Measurements from ENCODE around the gene PCGF2.
A peak's percentile ranks its signal among the peaks of the same experiment; 100 is the strongest.

PCGF2 gene

GRCh38 chr17:38751144-38751807 lies 3.1 kb upstream of the PCGF2 start:
- peak in 1 of 4 experiments; percentile 23 for DNase-seq

GRCh38 chr17:38750312-38751121 lies 2.4 kb upstream of the PCGF2 start:
- DNase-seq = peak in 3 of 4 experiments; percentile 26 to 28 (median 27)

GRCh38 chr17:38750044-38750311 lies 1.8 kb upstream of the PCGF2 start:
- DNase-seq = no peak

GRCh38 chr17:38749223-38750043 lies 1.3 kb upstream of the PCGF2 start:
- DNase-seq = peak; percentile 53 to 83 (median 74)

GRCh38 chr17:38748892-38749222 lies 721 bp upstream of the PCGF2 start:
- DNase-seq = no peak

- DNase-seq = peak in 1 of 4 experiments; percentile 9
Observed at GRCh38 chr17:38747463-38748148, 530 bp downstream of the PCGF2 start.

GRCh38 chr17:38746849-38747462 lies 1.2 kb downstream of the PCGF2 start:
- peak in 1 of 4 experiments; percentile 40 for DNase-seq

GRCh38 chr17:38746004-38746848 lies 1.9 kb downstream of the PCGF2 start:
- DNase-seq = no peak

GRCh38 chr17:38745545-38745944 lies 2.6 kb downstream of the PCGF2 start:
- peak in 1 of 4 experiments; percentile 7 for DNase-seq

GRCh38 chr17:38743556-38744171 lies 4.5 kb downstream of the PCGF2 start:
- no peak for DNase-seq

- peak in 1 of 4 experiments; percentile 14 for DNase-seq
Observed at GRCh38 chr17:38742411-38743308, 5.5 kb downstream of the PCGF2 start.

GRCh38 chr17:38741921-38742410 lies 6.2 kb downstream of the PCGF2 start:
- no peak for DNase-seq

- no peak for DNase-seq
Observed at GRCh38 chr17:38741461-38741860, 6.7 kb downstream of the PCGF2 start.

- DNase-seq = no peak
Observed at GRCh38 chr17:38740806-38741205, 7.3 kb downstream of the PCGF2 start.

GRCh38 chr17:38740044-38740443 lies 8.1 kb downstream of the PCGF2 start:
- DNase-seq = no peak

GRCh38 chr17:38739305-38739704 lies 8.8 kb downstream of the PCGF2 start:
- no peak for DNase-seq

- DNase-seq = no peak
Observed at GRCh38 chr17:38738686-38739085, 9.4 kb downstream of the PCGF2 start.

GRCh38 chr17:38738007-38738662 lies 10.0 kb downstream of the PCGF2 start:
- DNase-seq = no peak

Measured in suppressor macrophage (primary cell).